Transverse colon (tissue), 4 donors: ENCODE results near the gene SLC25A43. TPM values are rescaled to one million over a fixed set of nuclear protein-coding genes. Genes with fewer than 3 reads are reported as not detected.

Experiments used
- DNase-seq: peaks from one replicate; pipeline ENCODE4 v3.0.0-alpha.2; 2019
- H3K27ac ChIP-seq, 4 donors: fragments of 200-600 bp; sonication (generic); 2 replicates each; pipeline ENCODE4 v1.5.1; 2016 to 2018; ENCODE audit warnings: inconsistent platforms in 4 of 4
- H3K27me3 ChIP-seq: fragments of 200-600 bp; sonication (generic); 2 replicates; pipeline ENCODE4 v1.5.1; 2017; ENCODE audit warnings: inconsistent platforms
- H3K36me3 ChIP-seq, 4 donors: fragments of 200-600 bp; sonication (generic); 2 replicates each; pipeline ENCODE4 v1.5.1; 2017 to 2019; ENCODE audit warnings: inconsistent platforms in 4 of 4
- H3K4me1 ChIP-seq, 4 donors: fragments of 200-600 bp; sonication (generic); 2 replicates each; pipeline ENCODE4 v1.5.1; 2017 to 2020; ENCODE audit warnings: inconsistent platforms in 4 of 4
- H3K4me3 ChIP-seq, 4 donors: fragments of 200-600 bp; sonication (generic); 1 replicate in 1 of 4; 2 replicates in 3 of 4; pipeline versions ENCODE4 v1.5.1 to v1.6.1; 2017 to 2019; ENCODE audit warnings: inconsistent platforms in 4 of 4
- H3K9me3 ChIP-seq, 2 donors: fragments of 200-600 bp; sonication (generic); 2 replicates each; pipeline ENCODE4 v1.5.1; 2017 to 2019; ENCODE audit warnings: inconsistent platforms in 2 of 2
- CTCF ChIP-seq, 5 experiments: fragments of 200-600 bp in 3 of 5; fragments of 450-650 bp in 2 of 5; sonication (generic) in 3 of 5; IDR thresholded peaks; 1 replicate in 2 of 5; 2 replicates in 3 of 5; pipeline ENCODE4 v1.5.1; 2016 to 2017; ENCODE audit warnings: antibody characterized with exemption in 5 of 5, inconsistent platforms in 3 of 5, mild to moderate bottlenecking in 2 of 5, moderate library complexity in 1 of 5
- EP300 ChIP-seq: sonication (generic); formaldehyde crosslinking; IDR thresholded peaks from one replicate; pipeline ENCODE4 v1.6.1; 2017; ENCODE audit warnings: antibody characterized with exemption, low read depth
- POLR2A ChIP-seq: fragments of 450-650 bp; IDR thresholded peaks from one replicate; pipeline ENCODE4 v1.6.1; 2016; ENCODE audit warnings: antibody characterized with exemption, mild to moderate bottlenecking, moderate library complexity
- POLR2AphosphoS5 ChIP-seq, 3 donors: sonication (generic); formaldehyde crosslinking; IDR thresholded peaks; one replicate each; pipeline ENCODE4 v1.6.1; 2016; ENCODE audit warnings: antibody characterized with exemption in 3 of 3
- WGBS, 2 donors: methylation state at CpG; one replicate each; pipeline ENCODE4 v1.1.5; 2018; ENCODE audit warnings: low coverage in 1 of 2; 5-methylcytosine and 5-hydroxymethylcytosine counted together
- in situ Hi-C, 4 donors: fragments of 200-750 bp; cut with MboI; loops; one replicate each; pipeline versions ENCODE4 v1.15.0 to v1.15.1; 2017; ENCODE audit warnings: low sequenced_read_pairs in 3 of 4, low pct_ligation_motif_present in 1 of 4, low pct_unique_long_range_greater_than_20kb in 1 of 4
- intact Hi-C: fragments of 100-400 bp; cut with DNase I; formaldehyde crosslinking; loops from one replicate; pipeline ENCODE4 v1.15.1; 2023; ENCODE audit warnings: low total_unique reads
- total RNA-seq, 4 donors: library from RNA; depleted of rRNA; stranded (reverse); fragments of >200 nt; gene quantifications; one replicate each; pipeline ENCODE4 v1.1.0, GENCODE V29; 2016

SLC25A43 gene
- total RNA-seq, 4 donors from 2014 or later = 23.3 to 46.4 (median 43.4) TPM

GRCh38 chrX:119417842-119418241, 18.7 kb downstream of the SLC25A43 start:
- no peaks in the 10 kb centered on the region for H3K9me3 ChIP-seq
- H3K4me1 ChIP-seq = no peaks in the 10 kb centered on the region
- in situ Hi-C loops (no loop called here), intact Hi-C loops (no loop called here)
- no peaks in the 10 kb centered on the region for H3K36me3 ChIP-seq
- no peak overlapping the region for H3K4me3 ChIP-seq
- H3K27ac ChIP-seq = no peak overlapping the region
- TF ChIP-seq POLR2A (no peak), EP300 (no peak), CTCF (IDR thresholded peaks at IDR 0.05) (no peak), POLR2AphosphoS5 (IDR thresholded peaks at IDR 0.05) (no peak)
- 48% methylated on average over 1 of the region's 1 CpG; no CpG with 5 or more reads in 1 of the 2 donors for WGBS, 2 donors
- DNase-seq = no peak
- H3K27me3 ChIP-seq = no peaks in the 10 kb centered on the region

GRCh38 chrX:119419146-119419545, 20.0 kb downstream of the SLC25A43 start:
- no peak for DNase-seq
- Histone ChIP-seq H3K4me3 (no peak overlapping the region), H3K36me3 (no peaks in the 10 kb centered on the region), H3K27me3 (no peaks in the 10 kb centered on the region), H3K9me3 (no peaks in the 10 kb centered on the region), H3K27ac (no peak overlapping the region), H3K4me1 (no peaks in the 10 kb centered on the region)
- TF ChIP-seq POLR2A (no peak), POLR2AphosphoS5 (IDR thresholded peaks at IDR 0.05) (no peak), CTCF (IDR thresholded peaks at IDR 0.05) (no peak), EP300 (no peak)
- intact Hi-C loops (no loop called here), in situ Hi-C loops (no loop called here)
- WGBS, 2 donors = 79% methylated on average over 4 of the region's 4 CpGs; no CpG with 5 or more reads in 1 of the 2 donors

- in situ Hi-C loops = no loop called here
- 89% methylated on average over 2 of the region's 2 CpGs; no CpG with 5 or more reads in 1 of the 2 donors for WGBS, 2 donors
- H3K36me3 ChIP-seq = no peaks in the 10 kb centered on the region
- DNase-seq = no peak
- H3K4me3 ChIP-seq = no peak overlapping the region
- TF ChIP-seq POLR2A (no peak), EP300 (no peak), CTCF (IDR thresholded peaks at IDR 0.05) (no peak), POLR2AphosphoS5 (IDR thresholded peaks at IDR 0.05) (no peak)
- intact Hi-C loops = no loop called here
- no peaks in the 10 kb centered on the region for H3K9me3 ChIP-seq
- H3K27me3 ChIP-seq = no peaks in the 10 kb centered on the region
- no peak overlapping the region for H3K27ac ChIP-seq
- H3K4me1 ChIP-seq = no peaks in the 10 kb centered on the region
Observed at GRCh38 chrX:119419898-119420297, 20.8 kb downstream of the SLC25A43 start.

- Histone ChIP-seq H3K9me3 (no peaks in the 10 kb centered on the region), H3K36me3 (no peaks in the 10 kb centered on the region), H3K4me3 (no peak overlapping the region), H3K27me3 (no peaks in the 10 kb centered on the region), H3K4me1 (no peaks in the 10 kb centered on the region), H3K27ac (no peak overlapping the region)
- in situ Hi-C loops (no loop called here), intact Hi-C loops (no loop called here)
- no peak for DNase-seq
- 88% methylated on average over 7 of the region's 7 CpGs; no CpG with 5 or more reads in 1 of the 2 donors for WGBS, 2 donors
- no peak for TF ChIP-seq POLR2AphosphoS5 (IDR thresholded peaks at IDR 0.05)
- no peak for TF ChIP-seq EP300
- TF ChIP-seq CTCF (IDR thresholded peaks at IDR 0.05) = no peak
- TF ChIP-seq POLR2A = no peak
Observed at GRCh38 chrX:119421016-119421705, 22.0 kb downstream of the SLC25A43 start.
